AG08395 (cell line): ENCODE results near the gene PWWP2B.
"Not testable (repeated sequence)": the region's sequence is repeated elsewhere in the genome, so short reads cannot be mapped to it uniquely, and the experiment has no call there.

Source experiments
- DNase-seq: peaks from one replicate; pipeline ENCODE4 v3.0.0; 2012; ENCODE audit warnings: mixed read lengths, low spot score

The PWWP2B gene

GRCh38 chr10:132381741-132382140 lies 15.3 kb upstream of the PWWP2B start:
- DNase-seq, result no peak

DNA sequence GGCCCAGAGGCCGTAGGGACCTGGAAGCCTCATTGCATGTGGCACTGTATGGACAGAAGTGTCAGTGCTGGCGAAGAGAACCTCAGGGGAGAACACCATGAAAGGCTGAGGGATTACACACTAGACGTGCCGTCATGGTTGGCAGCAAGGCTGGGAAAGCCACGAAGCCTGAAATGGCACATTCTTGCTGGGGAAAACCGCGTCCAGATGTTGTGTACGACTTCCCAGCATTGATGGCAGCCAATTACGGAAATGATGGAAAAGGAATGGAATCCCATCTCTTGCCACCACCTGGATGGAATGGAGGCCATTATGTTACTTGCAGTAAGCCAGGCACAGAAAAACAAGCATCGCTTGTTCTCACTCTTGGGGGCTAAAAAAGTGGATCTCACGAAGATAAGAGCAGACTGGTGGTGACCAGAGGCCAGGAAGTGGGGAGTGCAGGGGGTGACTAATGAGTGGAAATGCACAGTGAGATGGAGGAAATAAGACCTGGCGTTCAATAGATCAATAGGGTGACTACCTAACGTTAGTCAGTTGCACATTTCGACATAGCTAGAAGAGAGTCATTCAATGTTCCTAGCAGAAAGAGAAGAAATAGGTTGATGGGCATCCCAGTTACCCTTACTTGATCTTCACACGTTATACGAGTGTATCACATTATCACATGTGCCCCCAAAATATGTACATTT lies 14.6 kb upstream of the PWWP2B start:
- DNase-seq, result peak; percentile 90

DNA sequence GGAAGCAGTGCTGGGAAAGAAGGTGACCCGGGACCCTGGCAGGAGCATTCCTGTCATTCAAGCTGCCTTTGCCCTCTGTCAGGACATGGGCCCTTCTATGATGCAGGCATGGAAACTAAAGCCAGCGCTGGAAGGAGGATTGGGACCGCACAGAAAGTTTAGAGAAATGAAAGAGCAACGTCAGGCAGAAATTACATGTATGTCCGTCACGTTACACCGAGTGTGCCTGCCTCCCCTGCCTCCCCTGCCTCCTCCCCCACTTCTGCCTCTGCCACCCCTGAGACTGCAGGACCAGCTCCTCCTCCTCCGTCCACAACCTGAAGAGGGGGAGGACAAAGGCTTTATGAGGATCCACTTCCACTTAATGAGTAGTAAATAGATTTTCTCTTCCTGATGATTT lies 13.9 kb upstream of the PWWP2B start:
- no peak for DNase-seq

GRCh38 chr10:132383751-132384196 lies 13.2 kb upstream of the PWWP2B start:
- DNase-seq, result no peak

DNA sequence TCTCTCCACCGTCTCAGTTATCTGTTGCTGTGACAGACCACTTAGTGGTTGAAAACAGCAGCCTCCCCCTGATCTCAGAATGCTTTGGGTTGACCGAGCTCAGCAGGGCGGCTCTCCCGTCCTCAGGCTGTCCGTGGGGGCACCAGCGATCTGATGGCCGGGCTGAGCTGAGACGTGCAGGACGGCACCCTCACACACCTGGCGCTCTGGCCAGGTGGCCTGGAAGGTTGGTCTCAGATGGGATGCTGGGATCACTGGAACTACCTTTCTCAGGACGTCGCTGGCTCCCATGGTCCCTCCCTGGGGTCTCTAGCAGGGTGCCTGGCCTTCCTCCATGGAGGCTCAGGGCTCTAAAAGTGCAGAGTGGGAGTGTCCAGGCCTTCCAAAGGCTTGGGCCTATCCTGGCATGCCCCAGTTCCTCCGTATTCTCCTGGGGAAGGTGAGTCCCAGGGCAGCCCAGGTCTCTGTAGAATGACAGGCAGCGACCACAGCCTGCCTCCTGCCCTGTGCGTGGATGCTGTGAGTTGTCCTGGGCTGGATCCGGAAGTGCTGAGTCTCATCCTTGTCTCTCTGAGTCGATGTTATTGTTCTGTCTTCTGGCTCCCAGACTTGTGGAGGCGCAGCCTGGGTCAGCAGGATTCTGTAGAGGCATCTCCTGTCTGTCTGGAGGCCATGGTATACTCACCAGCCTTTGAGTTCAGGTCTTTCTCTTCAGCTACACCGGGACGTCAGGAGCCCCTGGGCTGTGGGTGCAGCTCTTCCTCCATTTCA lies 12.2 kb upstream of the PWWP2B start:
- no peak for DNase-seq

- no peak for DNase-seq
Observed at GRCh38 chr10:132385389-132385667, 11.7 kb upstream of the PWWP2B start.

DNA sequence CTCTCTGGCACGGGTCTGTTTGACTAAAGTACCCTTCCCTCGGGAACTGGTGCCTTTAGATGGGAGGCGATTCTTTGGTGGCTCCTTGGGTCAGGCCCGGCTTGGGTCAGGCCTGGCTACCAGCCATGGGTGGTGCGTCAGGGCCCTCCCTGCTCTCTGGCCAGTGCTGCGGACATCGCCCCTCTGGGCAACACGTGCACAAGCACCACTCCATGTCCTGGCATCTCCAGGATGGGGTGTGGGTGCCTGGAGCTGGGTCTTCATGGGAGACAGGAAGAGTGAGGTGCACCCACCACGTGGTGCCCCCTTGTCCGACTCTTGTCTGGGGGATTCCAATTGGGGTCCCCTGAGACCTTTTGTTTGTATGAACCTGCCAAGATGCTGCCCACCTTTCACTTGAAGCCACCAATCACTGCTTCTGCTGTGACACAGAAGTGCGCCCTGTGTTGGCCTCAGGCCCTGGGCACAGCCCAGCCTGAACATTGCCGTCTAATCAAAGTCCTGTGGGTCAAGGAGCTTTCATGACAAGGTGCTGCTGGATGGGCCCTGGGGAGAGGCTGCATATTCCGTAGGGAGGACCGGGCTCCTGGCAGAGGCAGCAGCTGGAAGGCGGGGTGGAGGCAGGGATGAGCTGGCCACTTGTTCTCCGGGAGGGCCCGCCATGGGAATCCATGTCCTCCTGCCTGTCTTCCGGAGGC lies 11.1 kb upstream of the PWWP2B start:
- DNase-seq, result no peak

DNA sequence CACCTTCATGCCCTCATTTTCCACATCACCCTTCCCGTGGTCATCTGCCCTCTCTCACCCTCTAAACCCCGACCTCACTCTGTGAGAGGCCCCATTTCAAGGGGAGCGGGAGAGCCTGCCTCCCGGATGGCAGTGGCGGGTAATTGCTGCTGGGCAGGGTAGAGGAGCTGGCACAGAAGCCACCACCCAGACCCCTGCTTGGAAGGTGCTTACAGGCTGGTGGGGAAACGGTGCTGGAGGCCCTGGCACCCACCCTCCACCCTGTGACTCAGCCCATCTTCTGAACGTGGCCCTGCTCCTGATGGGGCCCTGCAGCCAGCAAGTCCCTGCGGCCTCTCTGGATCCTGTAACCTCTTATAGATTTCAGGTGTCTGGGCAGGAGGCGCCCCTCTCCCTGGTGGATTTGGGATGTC lies 10.6 kb upstream of the PWWP2B start:
- no peak for DNase-seq

- not testable (repeated sequence) for DNase-seq
Observed at GRCh38 chr10:132386896-132387295, 10.1 kb upstream of the PWWP2B start.

- peak; percentile 92 for DNase-seq
Observed at GRCh38 chr10:132387764-132388210, 9.2 kb upstream of the PWWP2B start.

- no peak for DNase-seq
Observed at GRCh38 chr10:132388891-132389432, 8.0 kb upstream of the PWWP2B start.

DNA sequence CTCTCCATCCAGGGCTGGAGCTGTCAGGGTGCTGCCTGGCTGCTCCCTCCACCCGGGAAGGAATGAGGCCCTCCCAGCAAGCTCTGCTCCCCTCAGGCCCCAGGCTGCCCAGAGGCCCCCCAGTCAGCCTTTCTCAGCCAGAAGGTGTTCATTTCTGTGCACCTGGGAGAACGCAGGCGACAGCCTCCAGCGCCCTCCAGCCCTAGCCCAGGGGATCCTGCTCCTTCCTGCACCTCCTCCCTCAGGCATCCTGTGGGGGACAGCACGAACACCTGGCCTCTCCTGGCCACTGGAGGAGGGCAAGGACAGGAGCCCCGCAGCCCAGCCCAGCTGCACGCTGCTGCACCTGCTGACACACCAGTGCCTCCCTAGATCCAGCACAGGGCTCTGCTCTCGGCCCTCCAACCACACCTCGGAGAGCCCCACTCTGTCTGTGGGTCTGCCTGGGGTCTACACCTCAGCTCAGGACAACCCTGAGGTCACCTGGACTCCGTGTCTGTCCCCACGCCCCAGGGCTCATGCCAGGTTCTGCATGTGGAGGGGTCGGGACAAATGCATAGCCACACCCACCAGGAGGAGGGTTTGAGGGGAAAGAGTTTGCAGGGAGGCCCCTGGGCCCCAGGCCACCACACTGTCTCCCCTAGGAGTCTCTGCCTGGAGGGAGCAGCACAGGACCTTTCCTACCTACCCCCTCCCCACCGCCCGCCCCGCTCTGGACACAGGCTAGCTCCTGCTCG lies 7.4 kb upstream of the PWWP2B start:
- DNase-seq, result no peak

DNA sequence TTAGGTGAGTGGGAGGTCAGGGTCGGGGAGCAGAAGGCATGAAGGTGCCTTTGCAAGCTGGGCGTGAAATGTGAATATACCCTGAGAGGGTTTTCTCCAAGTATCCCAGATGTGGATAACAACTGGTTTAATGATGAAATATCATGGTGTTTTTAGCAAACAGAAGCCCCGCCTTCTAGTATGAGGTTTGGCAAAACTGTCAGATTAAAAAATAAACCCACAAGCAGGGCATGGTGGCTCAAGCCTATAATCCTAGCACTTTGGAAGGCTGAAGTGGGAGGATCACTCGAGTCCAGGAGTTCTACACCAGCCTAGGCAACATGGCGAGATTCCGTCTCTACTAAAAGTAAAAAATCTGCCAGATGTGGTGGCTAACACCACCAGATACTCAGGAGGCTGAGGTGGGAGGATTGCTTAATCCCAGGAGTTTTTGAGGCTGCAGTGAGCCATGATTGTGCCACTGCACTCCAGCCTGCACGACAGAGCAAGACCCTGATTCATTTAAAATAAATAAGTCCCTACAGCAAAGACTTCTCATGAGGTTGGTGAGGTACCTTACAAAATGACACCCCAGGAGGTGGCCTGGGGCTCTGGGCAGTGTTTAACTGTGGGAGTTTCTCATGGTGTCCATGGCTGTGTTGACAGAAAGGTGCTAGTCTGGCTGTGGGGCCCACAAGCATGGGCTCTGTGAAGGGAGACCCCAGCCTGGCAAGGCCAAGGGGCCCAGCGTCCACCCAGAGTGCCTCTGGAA lies 6.7 kb upstream of the PWWP2B start:
- DNase-seq, result peak; percentile 46

GRCh38 chr10:132390921-132391675 lies 5.9 kb upstream of the PWWP2B start:
- DNase-seq, result no peak

DNA sequence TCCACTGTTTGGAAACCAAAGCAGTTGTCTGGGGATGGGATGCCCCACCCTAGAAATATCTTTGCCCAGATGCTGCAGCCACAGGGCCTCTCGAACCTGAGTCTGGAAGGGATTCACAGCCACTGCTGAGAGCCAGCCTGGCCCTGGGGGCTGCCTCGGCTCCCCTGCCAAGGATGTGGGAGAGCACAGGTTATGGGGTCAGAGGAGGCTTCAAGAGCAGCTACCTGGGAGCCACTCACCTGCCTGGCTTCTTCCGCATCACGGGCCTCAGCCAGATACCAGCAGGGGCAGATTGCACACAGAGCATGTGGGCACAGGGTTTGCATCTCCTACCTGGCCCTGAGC lies 5.4 kb upstream of the PWWP2B start:
- no peak for DNase-seq

- no peak for DNase-seq
Observed at GRCh38 chr10:132392184-132392800, 4.7 kb upstream of the PWWP2B start.

GRCh38 chr10:132392811-132393694 lies 3.9 kb upstream of the PWWP2B start:
- DNase-seq, result peak; percentile 72

DNA sequence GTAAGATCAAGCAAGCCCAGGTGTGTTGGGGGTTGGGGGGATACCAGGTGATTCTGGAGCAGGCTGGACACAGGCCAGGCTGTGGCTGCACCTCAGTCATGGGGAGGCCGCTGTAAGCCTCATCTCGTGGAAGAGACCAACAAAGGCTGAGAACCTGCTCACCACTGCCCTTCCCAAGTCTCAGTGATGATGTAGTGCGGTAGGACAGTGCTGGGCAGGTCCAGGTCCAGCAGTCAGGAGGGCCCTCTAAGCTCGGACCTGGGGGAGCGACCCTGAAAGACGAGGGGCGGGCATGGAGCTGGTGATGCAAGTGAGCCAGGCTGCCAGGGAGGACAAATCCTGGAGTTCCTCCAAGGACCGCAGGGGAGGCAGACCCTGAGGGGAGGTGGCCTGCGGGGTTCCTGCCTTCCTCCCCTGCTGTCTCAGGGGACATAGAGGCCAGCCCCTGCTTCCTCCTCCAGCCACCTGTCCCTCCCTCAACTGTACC lies 3.3 kb upstream of the PWWP2B start:
- no peak for DNase-seq

DNA sequence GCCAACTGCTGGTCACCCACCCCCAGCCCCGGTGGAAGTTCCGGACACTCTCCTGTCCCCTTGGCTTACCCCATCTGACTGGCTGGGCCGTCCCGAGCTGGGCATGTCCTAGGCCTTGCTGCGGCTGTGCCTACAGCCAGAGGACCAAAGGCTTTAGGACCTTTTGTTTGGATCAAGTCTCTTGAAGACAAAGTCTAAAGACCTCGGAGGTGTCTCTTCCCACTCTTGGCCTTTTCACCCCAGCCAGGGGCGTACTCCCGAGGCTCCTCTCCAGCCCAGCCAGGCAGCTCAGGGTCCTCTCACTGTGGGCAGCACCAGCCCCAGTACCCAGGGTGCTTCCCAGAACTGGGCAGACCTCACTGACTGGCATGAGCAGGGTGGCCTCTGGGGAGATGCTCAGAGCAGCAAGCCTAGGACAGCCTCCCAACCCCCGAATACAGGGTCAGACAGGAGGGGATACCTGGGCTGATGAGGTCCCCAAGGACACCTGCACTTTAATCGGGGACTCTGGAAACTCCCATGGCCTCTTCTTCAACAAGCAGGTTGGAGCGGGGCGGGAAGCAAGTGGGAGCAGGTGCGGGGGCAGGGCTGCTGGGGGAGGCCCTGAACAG lies 2.7 kb upstream of the PWWP2B start:
- DNase-seq, result no peak
